IPS-20b (cell line): ENCODE results near the gene NHS.

Experiments
- H3K27ac ChIP-seq: one replicate; pipeline ENCODE4 v1.5.1; 2013; ENCODE audit warnings: low read length
- H3K27me3 ChIP-seq: 2 replicates; pipeline ENCODE4 v1.6.1; 2013; ENCODE audit warnings: mild to moderate bottlenecking, low read length, inconsistent platforms; ENCODE audit not compliant: insufficient read depth
- H3K36me3 ChIP-seq: 2 replicates; pipeline ENCODE4 v1.6.1; 2013; ENCODE audit warnings: low read depth, mild to moderate bottlenecking, inconsistent platforms, low read length, moderate library complexity; ENCODE audit not compliant: insufficient read depth
- H3K4me1 ChIP-seq: 2 replicates; pipeline ENCODE4 v1.6.1; 2013; ENCODE audit warnings: mild to moderate bottlenecking, control low read depth, inconsistent platforms, low read length, moderate library complexity; ENCODE audit not compliant: insufficient read depth
- H3K4me3 ChIP-seq: 2 replicates; pipeline ENCODE4 v1.5.1; 2013; ENCODE audit warnings: mild to moderate bottlenecking, low read length, inconsistent platforms
- H3K9ac ChIP-seq: 2 replicates; pipeline ENCODE4 v1.6.1; 2013; ENCODE audit warnings: low read depth, mild to moderate bottlenecking, inconsistent platforms, low read length, moderate library complexity
- H3K9me3 ChIP-seq: 2 replicates; pipeline ENCODE4 v1.6.1; 2013; ENCODE audit warnings: mild to moderate bottlenecking, low read depth, low read length, inconsistent platforms; ENCODE audit not compliant: insufficient read depth

Gene NHS

GRCh38 chrX:17374619-17375366, at the start of gene NHS:
NHS (plus strand) TSS chrX:17375200; CDS start chrX:17375758, 558 bp downstream.
- H3K27me3 ChIP-seq: peaks cover 32% of the 10 kb centered on the region
- H3K9ac ChIP-seq: peak within 1 kb of the TSS; percentile 16; the same call in 1 of the 2 replicates

GRCh38 chrX:17328837-17329236, 46.2 kb upstream of the NHS start:
- H3K9ac ChIP-seq: no peak overlapping the region
- H3K9me3 ChIP-seq: no peaks in the 10 kb centered on the region
- H3K27ac ChIP-seq: no peak overlapping the region
- H3K27me3 ChIP-seq: no peaks in the 10 kb centered on the region
- no peaks in the 10 kb centered on the region for H3K4me1 ChIP-seq
- H3K4me3 ChIP-seq: no peak overlapping the region
- H3K36me3 ChIP-seq: no peaks in the 10 kb centered on the region

More at GRCh38 chrX:17374619-17375366, at the start of gene NHS:
- H3K4me3 ChIP-seq: peak within 1 kb of the TSS; percentile 74
- H3K9me3 ChIP-seq: no peaks in the 10 kb centered on the region
- H3K4me1 ChIP-seq: peaks cover 3% of the 10 kb centered on the region; the same call in 1 of the 2 replicates
- H3K27ac ChIP-seq: no peak within 1 kb of the TSS
- H3K36me3 ChIP-seq: no peaks in the 10 kb centered on the region

- Histone ChIP-seq H3K9ac (no peak overlapping the region), H3K36me3 (no peaks in the 10 kb centered on the region), H3K4me1 (no peaks in the 10 kb centered on the region), H3K27ac (no peak overlapping the region), H3K4me3 (no peak overlapping the region), H3K9me3 (no peaks in the 10 kb centered on the region), H3K27me3 (no peaks in the 10 kb centered on the region)
These were observed 38.6 kb upstream of the NHS start for GRCh38 chrX:17336377-17336776.

- no peak overlapping the region for H3K27ac ChIP-seq
- no peaks in the 10 kb centered on the region for H3K4me1 ChIP-seq
- no peaks in the 10 kb centered on the region for H3K9me3 ChIP-seq
- H3K36me3 ChIP-seq: no peaks in the 10 kb centered on the region
- H3K9ac ChIP-seq: no peak overlapping the region
- H3K27me3 ChIP-seq: no peaks in the 10 kb centered on the region
- no peak overlapping the region for H3K4me3 ChIP-seq
These were observed 19.0 kb upstream of the NHS start for GRCh38 chrX:17355976-17356375.

- Histone ChIP-seq H3K27me3 (no peaks in the 10 kb centered on the region), H3K4me1 (no peaks in the 10 kb centered on the region), H3K9ac (no peak overlapping the region), H3K4me3 (no peak overlapping the region), H3K36me3 (no peaks in the 10 kb centered on the region), H3K9me3 (no peaks in the 10 kb centered on the region), H3K27ac (no peak overlapping the region)
These were observed 15.5 kb upstream of the NHS start for GRCh38 chrX:17359500-17359899.

- Histone ChIP-seq H3K27me3 (no peaks in the 10 kb centered on the region), H3K9ac (no peak overlapping the region), H3K9me3 (no peaks in the 10 kb centered on the region)
These were observed 13.4 kb upstream of the NHS start for GRCh38 chrX:17361620-17362019.

GRCh38 chrX:17368002-17368401, 7.0 kb upstream of the NHS start:
- Histone ChIP-seq H3K9ac (no peak overlapping the region), H3K9me3 (no peaks in the 10 kb centered on the region), H3K27ac (no peak overlapping the region), H3K36me3 (no peaks in the 10 kb centered on the region), H3K27me3 (no peaks in the 10 kb centered on the region), H3K4me1 (no peaks in the 10 kb centered on the region), H3K4me3 (no peak overlapping the region)

More at GRCh38 chrX:17361620-17362019, 13.4 kb upstream of the NHS start:
- Histone ChIP-seq H3K4me1 (no peaks in the 10 kb centered on the region), H3K4me3 (no peak overlapping the region), H3K36me3 (no peaks in the 10 kb centered on the region), H3K27ac (no peak overlapping the region)

GRCh38 chrX:17369309-17369708, 5.7 kb upstream of the NHS start:
- Histone ChIP-seq H3K9ac (no peak overlapping the region), H3K27me3 (no peaks in the 10 kb centered on the region; the same call in 1 of the 2 replicates), H3K36me3 (no peaks in the 10 kb centered on the region), H3K9me3 (no peaks in the 10 kb centered on the region), H3K4me1 (no peaks in the 10 kb centered on the region; the same call in 1 of the 2 replicates), H3K4me3 (no peak overlapping the region), H3K27ac (no peak overlapping the region)

- no peak overlapping the region for H3K27ac ChIP-seq
- H3K4me1 ChIP-seq: no peaks in the 10 kb centered on the region; the same call in 1 of the 2 replicates
- no peaks in the 10 kb centered on the region; the same call in 1 of the 2 replicates for H3K27me3 ChIP-seq
- no peak overlapping the region for H3K9ac ChIP-seq
- H3K36me3 ChIP-seq: no peaks in the 10 kb centered on the region
- no peaks in the 10 kb centered on the region for H3K9me3 ChIP-seq
- H3K4me3 ChIP-seq: no peak overlapping the region
These were observed 4.8 kb upstream of the NHS start for GRCh38 chrX:17370191-17370590.

GRCh38 chrX:17372052-17372451, 2.9 kb upstream of the NHS start:
- no peak overlapping the region for H3K4me3 ChIP-seq
- H3K4me1 ChIP-seq: no peaks in the 10 kb centered on the region; the same call in 1 of the 2 replicates
- H3K9ac ChIP-seq: no peak overlapping the region
- H3K36me3 ChIP-seq: no peaks in the 10 kb centered on the region
- H3K9me3 ChIP-seq: no peaks in the 10 kb centered on the region
- no peak overlapping the region for H3K27ac ChIP-seq
- H3K27me3 ChIP-seq: peaks cover 11% of the 10 kb centered on the region

- Histone ChIP-seq H3K4me3 (no peak overlapping the region), H3K9ac (no peak overlapping the region), H3K4me1 (peaks cover 3% of the 10 kb centered on the region; the same call in 1 of the 2 replicates), H3K36me3 (no peaks in the 10 kb centered on the region), H3K27ac (no peak overlapping the region), H3K27me3 (peaks cover 24% of the 10 kb centered on the region), H3K9me3 (no peaks in the 10 kb centered on the region)
These were observed 1.7 kb upstream of the NHS start for GRCh38 chrX:17373337-17373736.

- Histone ChIP-seq H3K9ac (no peak overlapping the region), H3K27me3 (peaks cover 32% of the 10 kb centered on the region)
These were observed 302 bp downstream of the NHS start for GRCh38 chrX:17375367-17375636.

More at GRCh38 chrX:17375367-17375636, 302 bp downstream of the NHS start:
- peak overlapping the region; percentile 74 for H3K4me3 ChIP-seq
- H3K27ac ChIP-seq: no peak overlapping the region
- no peaks in the 10 kb centered on the region for H3K9me3 ChIP-seq
- no peaks in the 10 kb centered on the region for H3K36me3 ChIP-seq
- H3K4me1 ChIP-seq: peaks cover 3% of the 10 kb centered on the region; the same call in 1 of the 2 replicates
